Measurements from ENCODE around the gene IL34.

DNA sequence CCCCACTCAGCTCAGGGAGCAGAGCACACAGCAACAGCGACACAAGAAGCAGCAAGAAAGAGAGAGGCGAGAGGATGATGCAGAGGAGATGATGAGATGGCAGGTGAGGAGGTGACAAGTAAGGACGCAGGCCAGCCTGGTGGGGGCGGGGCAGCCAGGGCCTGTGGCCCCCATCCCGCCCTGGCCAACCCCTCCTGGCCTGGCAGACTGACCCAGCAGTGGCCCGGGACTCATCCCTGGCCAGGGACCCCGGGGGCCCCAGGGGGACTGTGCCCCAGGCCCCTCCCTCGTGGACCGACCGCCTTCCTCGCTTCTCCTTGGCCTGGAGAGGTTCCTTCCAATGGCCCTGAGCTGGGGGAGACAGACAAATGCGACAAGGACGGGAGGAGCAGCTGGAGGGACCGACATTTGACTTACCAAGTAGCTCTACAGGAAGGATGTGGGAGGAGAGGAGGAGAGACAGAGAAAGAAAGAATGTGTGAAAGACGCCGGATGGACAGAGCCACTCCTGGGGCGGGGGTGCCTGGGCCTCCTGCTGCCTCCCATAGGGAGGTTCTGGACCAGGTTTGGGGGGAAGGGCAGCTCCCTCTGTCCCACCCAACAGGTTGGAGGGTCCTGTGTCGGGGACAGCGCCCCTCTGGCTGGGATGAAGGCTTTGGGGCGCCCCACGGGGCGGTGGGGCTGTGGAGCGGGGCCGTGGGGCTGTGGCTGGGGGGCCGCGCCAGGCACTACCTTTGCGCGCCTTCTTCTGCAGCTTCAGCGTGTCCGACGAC lies 32.7 kb downstream of the IL34 start:
- TF ChIP-seq OSR1 (CRISPR knock-in tag; IDR thresholded peaks at IDR 0.05) (no peak), ZFP3 (CRISPR knock-in tag; IDR thresholded peaks at IDR 0.05) (no peak), BACH2 (CRISPR knock-in tag; IDR thresholded peaks at IDR 0.05; ENCODE audit: borderline replicate concordance) (no peak), RARB (CRISPR knock-in tag; IDR thresholded peaks at IDR 0.05) (no peak)
- TF ChIP-seq, protein P1, sequence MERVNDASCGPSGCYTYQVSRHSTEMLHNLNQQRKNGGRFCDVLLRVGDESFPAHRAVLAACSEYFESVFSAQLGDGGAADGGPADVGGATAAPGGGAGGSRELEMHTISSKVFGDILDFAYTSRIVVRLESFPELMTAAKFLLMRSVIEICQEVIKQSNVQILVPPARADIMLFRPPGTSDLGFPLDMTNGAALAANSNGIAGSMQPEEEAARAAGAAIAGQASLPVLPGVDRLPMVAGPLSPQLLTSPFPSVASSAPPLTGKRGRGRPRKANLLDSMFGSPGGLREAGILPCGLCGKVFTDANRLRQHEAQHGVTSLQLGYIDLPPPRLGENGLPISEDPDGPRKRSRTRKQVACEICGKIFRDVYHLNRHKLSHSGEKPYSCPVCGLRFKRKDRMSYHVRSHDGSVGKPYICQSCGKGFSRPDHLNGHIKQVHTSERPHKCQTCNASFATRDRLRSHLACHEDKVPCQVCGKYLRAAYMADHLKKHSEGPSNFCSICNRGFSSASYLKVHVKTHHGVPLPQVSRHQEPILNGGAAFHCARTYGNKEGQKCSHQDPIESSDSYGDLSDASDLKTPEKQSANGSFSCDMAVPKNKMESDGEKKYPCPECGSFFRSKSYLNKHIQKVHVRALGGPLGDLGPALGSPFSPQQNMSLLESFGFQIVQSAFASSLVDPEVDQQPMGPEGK (CRISPR knock-in tag; IDR thresholded peaks at IDR 0.05; ENCODE audit: borderline replicate concordance), result no peak

All from SK-N-SH treated with all-trans-retinoic acid at 6 μM for 48 hours (cell line).